HG02642 (cell line): Measurements from ENCODE around the gene PURA.

Experiments used
- ATAC-seq: cut with Tn5 transposase; IDR thresholded peaks from one replicate; pipeline ENCODE4 v1.9.1; 2021; ENCODE audit warnings: mild to moderate bottlenecking; ENCODE audit not compliant: unreplicated experiment, poor library complexity

PURA gene

DNA sequence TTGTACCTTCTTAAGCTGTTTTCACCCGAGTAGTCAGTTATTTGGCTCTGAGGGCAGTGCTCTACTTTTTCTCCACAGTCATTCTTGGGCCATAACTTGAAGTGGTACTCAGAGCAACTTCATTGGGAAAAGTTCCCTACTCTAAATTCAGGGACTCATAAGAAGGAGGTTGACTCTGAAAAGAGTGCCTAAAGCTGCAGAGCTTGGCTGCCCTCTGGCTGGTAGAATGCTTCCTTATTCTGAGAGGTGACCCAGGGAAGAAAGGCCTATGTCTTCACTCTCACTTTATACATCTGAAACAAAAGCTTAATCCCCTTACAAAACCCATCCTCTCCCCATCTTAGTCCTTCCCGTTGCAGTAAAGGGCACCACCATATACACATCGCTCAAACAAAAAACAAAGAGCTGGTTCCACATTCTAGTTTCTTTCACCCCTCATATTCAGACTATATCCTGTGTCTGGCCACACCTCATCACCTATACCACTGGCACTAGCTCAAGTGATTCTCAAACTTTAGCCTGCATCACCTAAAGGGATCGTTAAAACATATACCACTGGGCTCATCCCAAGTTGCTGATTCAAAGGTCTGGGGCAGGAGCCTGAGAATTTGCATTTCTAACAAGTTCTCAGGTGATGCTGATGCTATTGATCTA lies 19.7 kb downstream of the PURA start:
- ATAC-seq = no peak

DNA sequence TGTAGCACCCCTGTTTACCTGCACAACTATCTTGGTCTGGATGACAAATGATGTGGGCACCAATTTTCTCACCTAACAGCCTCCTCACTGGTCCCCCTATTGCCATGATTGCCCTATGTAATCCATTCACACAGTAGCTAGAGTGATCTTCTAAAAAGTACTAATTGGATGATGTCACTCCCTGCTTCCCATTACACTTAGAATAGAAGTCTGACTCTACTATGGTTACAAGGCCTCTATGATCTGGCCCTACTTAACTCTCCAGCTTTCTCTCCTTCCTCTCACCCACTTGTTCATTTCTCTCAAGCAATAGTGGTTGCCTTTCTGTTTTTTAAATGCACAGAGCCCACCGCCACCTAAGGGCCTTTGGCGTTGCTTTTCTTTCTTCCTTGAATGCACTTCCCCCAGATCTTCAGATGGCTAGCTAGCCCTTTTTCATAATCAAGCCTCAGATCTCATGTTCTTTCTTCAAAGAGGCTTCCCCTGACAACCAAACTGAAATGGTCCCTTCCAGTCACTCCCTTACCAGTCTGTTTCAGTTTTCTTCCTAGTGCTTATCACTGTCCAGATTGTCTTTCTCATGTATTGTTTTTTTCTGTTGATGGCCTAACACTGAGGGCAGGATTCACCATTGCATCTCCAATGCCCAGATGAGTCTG lies 20.5 kb downstream of the PURA start:
- ATAC-seq = no peak

DNA sequence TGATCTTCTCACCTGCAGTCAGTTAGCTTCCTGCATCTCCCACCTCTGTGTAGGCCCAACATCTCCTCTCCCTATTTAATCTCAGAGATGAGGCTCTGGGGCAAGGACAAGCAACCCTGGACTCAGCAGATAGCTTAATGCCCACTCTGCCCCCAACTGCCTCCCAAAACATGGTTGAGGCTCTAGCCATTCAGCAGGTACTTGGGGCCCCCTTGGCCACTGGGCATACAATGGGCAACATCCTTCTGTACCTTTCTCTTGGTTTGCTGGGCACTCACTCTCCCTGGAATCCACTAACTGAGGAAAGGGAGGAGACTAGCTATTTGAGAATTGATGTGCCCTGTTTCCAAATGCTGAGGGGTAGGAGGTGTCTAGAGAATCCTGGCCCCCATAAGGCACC lies 21.2 kb downstream of the PURA start:
- no peak for ATAC-seq

DNA sequence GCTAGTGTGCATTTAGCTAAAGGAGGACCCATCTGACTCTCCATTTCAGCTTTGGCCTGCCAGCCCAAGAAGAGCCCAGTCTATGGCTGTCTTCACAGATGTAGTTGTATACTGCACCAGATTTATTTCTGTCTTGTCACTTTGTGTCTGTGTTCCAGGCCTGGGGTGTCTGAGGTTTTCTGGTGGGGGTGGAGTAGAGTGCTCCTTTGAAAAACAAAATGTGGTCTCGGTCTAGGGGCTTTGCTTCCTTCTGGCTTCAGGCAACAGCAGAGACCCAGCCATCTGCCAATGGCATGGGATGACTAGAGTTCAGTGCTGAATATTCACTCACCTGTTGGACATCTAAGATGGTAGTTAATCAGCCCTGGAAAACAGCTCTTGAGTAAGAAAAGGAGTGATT lies 22.7 kb downstream of the PURA start:
- ATAC-seq = no peak

DNA sequence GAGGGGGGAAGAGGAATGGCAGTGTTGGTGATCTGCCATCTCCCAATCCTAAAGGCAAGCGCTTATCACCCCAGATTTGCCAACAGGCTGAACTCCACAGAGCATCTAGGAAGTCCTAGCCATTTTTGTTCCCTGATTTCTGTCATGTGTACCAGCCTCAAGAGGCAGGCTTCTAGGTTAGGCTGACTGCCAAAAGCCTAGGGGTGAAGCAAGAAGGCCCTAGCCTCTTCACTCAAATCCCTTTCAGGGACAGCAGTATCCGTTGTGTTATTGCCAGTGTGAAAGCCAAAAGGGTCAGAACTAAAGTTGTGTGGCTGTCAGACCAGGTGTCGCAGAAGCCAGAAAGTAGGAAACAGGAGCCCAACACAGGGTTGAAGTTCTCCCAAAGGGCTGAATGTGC lies 26.5 kb downstream of the PURA start:
- ATAC-seq = no peak

DNA sequence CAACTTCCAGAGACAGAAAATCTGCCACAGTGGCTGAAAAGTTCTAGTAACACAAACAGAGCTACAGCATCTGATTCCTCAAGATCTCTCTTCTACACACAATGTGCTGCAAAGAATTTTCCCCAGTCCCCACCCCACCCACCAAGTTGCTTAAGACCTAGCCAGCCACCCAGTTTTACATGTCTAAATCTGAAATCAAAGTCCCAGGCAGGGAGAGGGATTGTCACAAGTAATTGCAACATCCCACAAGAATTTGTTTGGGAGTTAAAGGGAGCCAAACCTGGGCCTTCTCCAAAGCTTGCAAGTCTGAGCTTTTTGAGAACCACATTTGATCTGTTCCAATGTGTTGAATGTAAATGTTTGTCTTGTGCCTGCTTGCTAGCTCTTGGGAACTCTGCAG lies 27.3 kb downstream of the PURA start:
- no peak for ATAC-seq

DNA sequence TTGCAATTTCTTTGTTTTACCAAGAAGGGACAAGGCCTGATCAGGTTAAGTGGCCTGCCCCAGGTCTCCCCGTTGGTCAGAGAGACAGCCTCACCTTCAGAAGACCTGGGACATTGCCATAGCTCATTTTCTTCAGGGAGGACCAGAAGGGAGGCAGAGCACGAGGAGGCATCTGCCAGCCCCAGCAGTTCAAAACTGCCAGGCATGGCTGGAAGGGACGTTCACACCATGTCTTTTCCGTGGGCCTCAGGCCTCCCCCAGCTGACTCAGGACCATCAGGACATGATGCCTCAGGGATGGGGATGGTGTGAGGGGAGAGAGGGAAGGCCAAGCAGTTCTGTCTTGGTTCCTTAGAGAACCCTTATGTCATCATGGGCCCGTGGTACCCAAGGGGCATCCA lies 28.3 kb downstream of the PURA start:
- no peak for ATAC-seq

DNA sequence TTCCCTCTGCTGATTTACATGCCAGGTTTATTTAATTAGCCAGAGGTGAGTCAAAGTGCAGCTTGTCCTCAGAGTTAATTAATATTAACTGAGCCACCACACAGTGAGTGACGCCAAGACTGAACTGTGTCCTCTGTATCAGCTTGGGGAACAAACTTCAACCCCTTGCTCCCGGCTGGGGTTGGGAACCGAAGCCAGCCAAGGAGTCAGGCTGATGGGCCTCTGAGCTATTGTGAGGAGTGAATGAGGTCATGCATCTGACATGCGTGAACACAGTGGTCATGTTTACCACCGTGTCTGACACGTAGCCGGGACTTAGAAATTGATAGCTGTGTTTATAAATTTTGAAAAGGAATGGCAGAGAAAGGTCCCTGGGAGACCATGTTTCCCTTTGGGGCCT lies 28.9 kb downstream of the PURA start:
- no peak for ATAC-seq

DNA sequence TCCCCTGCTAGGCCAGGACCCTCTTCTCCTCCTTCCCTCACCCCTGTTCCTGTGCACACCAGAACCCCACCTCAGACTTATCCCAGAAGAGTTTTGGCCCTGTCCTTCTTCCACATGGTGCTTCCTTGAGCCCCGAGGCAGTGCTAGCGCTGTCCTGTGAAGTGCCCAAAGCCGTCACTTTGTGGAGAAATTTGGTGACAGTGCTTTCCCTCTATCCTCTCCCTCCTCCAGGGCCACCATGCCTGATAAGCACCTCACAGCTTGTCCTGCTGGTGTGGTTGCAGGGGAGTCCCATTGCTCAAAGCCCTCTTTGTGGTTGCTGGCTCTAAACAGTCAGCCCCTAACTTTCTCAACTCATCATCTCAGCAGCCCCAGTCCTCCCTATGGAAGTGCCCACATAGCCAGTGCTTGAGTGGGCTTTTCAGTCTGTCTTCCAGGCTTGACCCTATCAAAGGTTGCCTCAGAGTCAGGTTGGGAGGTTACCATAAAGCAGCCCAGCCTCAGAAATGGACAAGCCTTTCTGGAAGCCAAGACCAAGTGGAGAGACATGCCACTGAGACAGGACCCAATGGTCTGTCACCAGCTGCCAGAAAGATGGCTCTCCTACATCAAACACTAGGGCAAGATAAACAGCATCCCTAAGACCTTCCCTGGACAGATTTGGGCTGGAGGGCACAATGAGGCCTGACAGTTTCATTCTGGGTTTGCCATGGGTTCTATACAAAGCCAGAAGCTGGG lies 29.8 kb downstream of the PURA start:
- no peak for ATAC-seq

DNA sequence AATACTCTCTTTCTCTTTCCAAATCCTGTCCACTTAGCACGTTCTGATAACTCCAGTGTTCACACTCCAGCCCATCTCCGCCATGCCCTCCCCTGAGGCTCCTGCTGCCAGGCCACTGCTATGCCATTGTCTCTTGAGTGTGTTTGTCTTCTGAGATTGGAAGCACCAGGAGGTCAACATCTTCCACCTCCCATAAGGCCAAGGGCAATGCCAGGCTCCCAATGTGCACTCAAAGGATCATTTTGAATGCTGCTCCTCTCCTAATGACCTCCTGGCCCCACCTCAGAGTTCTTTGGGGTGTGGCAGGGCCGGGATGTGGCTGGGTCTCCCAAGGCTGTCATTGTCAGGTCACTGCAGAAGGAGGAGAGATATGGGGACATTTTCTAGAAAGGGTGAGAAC lies 31.3 kb downstream of the PURA start:
- ATAC-seq = no peak

DNA sequence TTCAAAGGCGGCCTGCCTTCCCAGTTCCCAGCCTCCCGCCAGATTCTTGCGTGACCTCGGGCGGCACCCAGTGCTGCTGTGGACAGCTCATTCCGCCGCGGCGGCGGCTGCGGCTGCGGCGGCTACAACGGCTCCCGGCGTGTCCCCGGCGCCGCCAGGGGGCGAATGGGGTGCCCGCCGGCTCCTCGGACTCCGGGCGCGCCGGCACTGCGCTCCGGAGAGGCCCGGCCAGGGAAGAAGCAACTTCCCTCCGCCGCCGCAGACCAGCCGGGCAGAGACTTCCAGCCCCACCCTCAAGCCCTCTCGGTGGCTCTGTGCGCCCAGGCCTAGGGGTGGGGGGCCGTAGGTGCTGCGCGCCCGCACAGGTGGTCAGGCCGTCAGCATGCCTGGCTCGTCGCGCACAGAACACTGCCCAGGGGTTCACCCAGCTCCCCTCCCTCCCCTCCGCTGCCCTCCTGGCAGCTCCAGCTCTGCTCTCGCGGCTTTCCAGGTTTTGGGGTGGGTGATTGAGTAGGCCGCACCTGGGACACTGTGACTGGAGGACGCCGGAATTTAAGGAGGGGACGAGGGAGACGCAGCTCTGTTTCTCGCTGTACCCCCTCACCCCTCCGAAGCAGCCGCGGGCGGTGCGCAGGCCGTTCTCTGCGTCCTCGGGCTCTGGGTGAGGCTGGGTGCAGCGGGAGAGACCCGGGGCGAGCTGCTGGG lies 32.1 kb downstream of the PURA start:
- ATAC-seq = peak; percentile 67

DNA sequence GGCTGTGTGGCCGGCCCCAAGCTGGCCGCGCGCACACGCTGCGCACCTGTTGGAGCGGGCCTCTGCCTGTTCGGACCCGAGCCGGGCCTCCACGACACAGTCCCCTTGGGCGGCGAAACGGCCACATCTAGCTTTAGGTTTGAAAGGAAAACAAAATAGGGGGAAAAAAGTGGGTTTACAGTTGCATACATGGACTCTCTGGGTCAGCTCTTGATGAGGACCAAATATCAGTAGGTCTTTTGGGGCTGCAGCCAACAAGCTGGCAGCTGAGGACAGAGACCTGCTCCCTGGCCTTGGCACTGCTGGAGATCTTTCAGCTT lies 32.6 kb downstream of the PURA start:
- ATAC-seq = no peak

DNA sequence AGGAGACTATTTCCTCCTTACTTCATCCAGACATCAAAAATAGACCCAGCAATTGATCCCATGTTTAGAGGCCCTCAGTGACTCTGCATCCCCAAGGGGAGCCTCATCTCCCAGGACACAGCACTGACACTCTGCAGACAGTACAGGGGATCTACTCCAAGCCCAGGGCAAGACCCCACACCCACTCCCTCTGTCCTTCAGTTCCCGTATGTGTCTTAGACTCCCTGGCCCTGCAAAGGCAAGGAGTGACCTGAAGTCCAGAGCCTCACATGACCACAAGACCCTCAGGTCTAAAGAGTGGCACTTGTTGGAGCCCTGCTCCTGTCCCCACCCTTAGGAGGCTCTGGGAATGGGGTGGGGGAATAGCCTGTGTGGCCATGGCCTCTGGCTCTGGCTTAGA lies 33.6 kb downstream of the PURA start:
- ATAC-seq = no peak

DNA sequence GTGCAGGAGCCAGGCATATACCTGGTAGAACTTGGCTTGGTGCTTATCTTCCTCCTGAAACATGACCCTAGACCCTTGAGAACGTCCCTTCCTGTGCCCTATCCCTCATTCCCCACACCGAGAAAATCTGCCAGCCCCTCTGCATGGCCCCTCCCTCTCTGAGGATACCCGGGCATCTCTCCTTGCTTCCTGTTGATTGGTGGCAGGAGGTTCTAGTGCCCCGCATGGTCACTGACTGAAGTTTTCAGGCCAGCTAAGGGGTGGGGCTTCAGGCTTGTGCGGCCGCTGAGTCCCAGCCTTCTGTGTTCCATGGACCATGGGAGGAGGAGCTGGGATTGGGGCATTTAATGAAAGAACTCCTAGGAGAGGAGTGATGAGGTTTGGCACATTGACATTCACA lies 34.6 kb downstream of the PURA start:
- ATAC-seq = no peak

DNA sequence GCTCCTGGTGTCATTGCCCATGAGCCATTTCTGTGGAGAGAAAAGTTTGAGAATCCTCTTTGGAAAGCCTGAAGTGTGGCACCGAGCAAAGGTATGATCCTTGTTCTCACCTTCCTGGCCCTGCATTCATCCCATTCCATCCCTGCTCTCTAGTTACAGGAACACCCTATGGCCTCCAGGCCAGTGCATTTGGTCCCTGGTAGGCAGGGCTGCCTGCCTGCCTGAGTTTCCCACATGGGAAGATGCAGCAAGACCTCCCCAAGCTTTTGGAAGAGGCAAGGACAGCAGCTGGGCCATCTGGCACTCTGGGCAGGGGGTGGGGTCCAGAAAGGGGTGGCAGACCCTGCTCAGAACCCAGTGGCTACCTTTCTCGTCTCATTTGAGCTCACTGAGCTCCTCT lies 36.3 kb downstream of the PURA start:
- no peak for ATAC-seq

DNA sequence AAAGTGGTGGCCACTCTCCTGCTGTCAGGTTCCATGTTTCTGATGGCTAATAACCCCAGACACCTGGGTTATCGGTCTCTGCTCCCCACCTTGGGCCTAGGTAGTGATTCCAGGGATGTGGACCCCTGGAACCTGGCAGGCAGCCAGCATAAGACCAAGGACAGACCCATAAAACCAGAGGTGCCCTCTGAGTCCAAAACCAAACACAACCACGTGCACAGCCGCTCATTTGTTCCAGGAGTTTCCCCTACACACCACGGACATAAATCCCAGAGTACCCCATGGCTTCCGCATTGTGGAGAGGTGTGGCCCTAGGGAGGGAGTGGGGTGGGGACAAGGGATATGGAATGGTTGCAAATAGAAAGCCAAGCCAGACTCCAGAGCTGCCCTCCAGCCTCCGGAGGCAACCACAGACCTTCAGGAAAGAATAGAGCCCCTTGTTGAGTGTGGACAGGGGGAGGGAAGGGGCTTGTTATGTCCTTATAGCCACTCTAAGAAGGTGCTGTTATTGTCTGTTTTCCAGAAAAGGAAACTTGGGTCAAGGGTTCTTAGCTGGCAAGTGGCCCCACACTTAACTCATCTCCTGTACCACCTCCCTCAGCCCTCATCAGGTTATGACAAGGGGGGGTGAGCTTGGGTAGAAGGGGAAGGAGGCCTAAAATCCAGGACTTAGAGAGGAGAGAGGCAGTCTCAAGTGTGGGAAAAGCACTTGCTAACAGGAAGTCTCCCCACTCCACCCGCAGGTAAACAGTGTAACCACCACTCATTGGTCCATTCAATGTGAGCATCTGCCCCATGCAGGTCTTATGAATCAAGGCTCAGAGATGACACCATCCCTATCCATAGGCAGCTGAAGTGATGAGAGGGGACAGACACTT lies 37.5 kb downstream of the PURA start:
- no peak for ATAC-seq

DNA sequence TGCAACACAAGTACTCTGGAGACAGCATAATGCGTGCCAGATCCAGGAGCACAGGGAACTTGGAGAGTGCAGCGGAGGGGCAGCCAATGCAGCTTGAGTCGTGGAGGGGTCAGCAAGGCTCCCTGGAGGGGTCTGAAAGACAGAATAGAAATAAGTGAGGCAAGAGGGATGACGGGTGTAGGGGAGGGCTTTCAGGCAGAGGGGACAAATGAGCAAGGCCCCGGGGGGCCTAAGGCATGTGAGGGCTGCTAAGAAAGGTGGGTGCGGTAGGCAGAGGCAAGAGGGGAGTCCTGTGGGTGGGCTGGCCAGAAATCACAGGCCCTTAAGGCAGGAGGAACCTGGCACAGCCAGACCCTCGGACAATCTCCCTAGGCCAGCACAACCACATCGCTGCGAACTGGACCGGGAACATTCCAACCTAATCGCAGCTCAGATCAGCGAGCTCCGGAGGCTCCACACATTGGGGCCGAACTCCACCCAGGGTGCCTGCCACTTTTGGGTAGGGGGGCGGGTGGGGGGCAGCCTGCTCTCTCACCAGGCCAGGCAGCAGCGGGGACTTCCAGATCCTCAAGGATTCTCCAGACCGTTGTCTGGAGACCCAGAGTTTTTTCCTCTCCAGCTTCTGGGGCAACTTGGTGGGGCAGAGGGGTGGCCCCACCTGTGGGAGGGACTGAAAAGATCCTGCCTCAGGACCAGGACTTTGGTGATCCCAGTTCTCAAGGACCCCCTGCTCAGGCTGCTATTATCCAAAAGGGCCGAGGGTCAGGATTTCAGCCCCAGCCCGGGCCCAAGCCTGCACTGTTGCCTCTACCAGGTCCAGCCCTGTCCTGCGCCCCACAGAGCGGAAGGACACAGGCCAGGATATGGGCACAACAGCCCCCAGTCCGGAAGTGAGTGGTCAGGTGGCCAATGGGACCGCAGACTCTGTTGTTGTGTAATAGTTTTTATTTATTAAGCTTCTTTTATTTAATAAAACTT lies 38.4 kb downstream of the PURA start:
- ATAC-seq = no peak

DNA sequence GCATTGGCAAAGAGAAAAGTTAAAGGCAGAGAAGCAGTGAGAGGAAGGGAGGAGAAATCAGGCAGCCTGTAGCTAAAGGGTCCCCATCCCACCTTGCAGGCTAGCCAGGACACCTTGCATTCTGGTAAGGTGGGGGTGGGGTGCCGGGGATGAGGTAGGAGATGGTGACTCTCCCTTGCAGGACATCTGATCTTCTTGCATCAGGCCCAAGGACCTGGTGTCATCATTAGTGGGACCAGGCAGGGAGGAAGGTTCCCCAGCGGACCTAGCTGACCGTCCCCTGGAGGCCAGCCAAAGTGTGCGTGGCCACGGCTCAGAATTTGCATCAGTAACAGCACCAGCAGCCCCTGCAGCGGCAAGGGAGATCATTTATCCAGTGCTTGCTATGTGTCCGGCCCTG lies 39.3 kb downstream of the PURA start:
- ATAC-seq = no peak

DNA sequence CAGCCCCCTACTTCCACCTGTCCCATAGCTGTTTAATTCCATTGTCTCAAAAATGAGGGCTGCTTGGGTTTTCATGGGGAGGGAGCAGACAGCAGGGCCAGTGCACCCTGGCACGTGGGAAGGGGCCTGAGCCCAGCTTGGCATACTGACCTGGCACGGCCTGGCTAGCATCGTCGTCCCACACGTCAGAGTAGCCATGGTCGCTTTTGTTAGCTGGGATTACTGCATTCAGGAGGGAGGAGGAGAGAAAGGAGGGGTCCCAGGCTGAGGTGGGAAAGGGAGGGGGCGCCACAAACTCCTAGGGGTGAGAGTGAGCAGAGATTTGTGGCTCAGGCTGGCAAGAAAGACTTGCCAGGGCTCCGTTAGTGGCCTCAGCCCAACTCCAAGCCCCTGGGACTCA lies 40.0 kb downstream of the PURA start:
- no peak for ATAC-seq
